Osteocyte (in vitro differentiated cells): ENCODE measurements around the gene HAVCR1. TPM values are rescaled to one million over a fixed set of nuclear protein-coding genes. Genes with fewer than 3 reads are reported as not detected.

Experiments
- DNase-seq: peaks from one replicate; pipeline ENCODE4 v3.0.0; 2021; ENCODE audit warnings: mixed read lengths; ENCODE audit not compliant: unreplicated experiment; ENCODE audit errors: extremely low spot score
- H3K27ac Mint-ChIP-seq: one replicate; pipeline ENCODE4 v1.8.0; 2021; ENCODE audit warnings: mild to moderate bottlenecking, mixed read lengths; ENCODE audit not compliant: unreplicated experiment
- H3K27me3 Mint-ChIP-seq: one replicate; pipeline ENCODE4 v1.8.0; 2021; ENCODE audit warnings: mixed read lengths; ENCODE audit not compliant: unreplicated experiment
- H3K36me3 Mint-ChIP-seq: one replicate; pipeline ENCODE4 v1.8.0; 2021; ENCODE audit warnings: mixed read lengths; ENCODE audit not compliant: unreplicated experiment
- H3K4me1 Mint-ChIP-seq: one replicate; pipeline ENCODE4 v1.8.0; 2021; ENCODE audit warnings: mixed read lengths; ENCODE audit not compliant: unreplicated experiment
- H3K4me3 Mint-ChIP-seq: one replicate; pipeline ENCODE4 v1.8.0; 2021; ENCODE audit warnings: mild to moderate bottlenecking, moderate library complexity, mixed read lengths; ENCODE audit not compliant: unreplicated experiment
- H3K9me3 Mint-ChIP-seq: one replicate; pipeline ENCODE4 v1.8.0; 2021; ENCODE audit warnings: mixed read lengths; ENCODE audit not compliant: unreplicated experiment
- total RNA-seq: library from RNA; stranded (reverse); gene quantifications from 2 replicates; pipeline ENCODE4 v1.2.1, GENCODE V29; 2021
- TF ChIP-seq, protein P1 (sequence below): fragments of 200-600 bp; sonication (generic); IDR thresholded peaks from 2 replicates; pipeline ENCODE4 v1.5.0; 2021; ENCODE audit warnings: antibody characterized with exemption, mild to moderate bottlenecking, moderate library complexity

Gene HAVCR1
- total RNA-seq, 1 donor from 2014 or later = not detected

DNA sequence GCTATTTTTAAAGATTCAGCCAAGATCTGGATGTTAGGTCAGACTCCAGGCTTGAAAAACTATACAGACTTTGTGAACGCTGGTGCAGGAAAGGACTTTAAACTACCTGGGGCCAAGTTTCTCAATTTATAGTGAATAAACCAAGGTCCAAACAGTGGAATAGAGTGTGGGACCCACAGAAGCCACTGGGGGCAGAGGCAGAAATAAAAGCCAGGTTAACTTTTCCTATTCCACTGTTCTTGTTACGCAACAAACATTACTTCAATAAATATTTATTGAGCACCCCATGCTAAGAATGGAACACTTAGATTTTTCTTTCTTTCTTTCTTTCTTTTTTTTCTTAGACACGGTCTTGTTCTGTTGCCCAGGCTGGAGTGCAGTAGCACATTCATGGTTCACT is 11.0 kb upstream of the HAVCR1 start:
- Mint-ChIP-seq H3K9me3 (no peaks in the 10 kb centered on the region), H3K27ac (no peak overlapping the region), H3K4me3 (no peak overlapping the region), H3K27me3 (peaks cover 9% of the 10 kb centered on the region), H3K36me3 (no peaks in the 10 kb centered on the region), H3K4me1 (no peaks in the 10 kb centered on the region)
- TF ChIP-seq, protein P1, sequence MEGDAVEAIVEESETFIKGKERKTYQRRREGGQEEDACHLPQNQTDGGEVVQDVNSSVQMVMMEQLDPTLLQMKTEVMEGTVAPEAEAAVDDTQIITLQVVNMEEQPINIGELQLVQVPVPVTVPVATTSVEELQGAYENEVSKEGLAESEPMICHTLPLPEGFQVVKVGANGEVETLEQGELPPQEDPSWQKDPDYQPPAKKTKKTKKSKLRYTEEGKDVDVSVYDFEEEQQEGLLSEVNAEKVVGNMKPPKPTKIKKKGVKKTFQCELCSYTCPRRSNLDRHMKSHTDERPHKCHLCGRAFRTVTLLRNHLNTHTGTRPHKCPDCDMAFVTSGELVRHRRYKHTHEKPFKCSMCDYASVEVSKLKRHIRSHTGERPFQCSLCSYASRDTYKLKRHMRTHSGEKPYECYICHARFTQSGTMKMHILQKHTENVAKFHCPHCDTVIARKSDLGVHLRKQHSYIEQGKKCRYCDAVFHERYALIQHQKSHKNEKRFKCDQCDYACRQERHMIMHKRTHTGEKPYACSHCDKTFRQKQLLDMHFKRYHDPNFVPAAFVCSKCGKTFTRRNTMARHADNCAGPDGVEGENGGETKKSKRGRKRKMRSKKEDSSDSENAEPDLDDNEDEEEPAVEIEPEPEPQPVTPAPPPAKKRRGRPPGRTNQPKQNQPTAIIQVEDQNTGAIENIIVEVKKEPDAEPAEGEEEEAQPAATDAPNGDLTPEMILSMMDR = no peak
- no peak for DNase-seq

DNA sequence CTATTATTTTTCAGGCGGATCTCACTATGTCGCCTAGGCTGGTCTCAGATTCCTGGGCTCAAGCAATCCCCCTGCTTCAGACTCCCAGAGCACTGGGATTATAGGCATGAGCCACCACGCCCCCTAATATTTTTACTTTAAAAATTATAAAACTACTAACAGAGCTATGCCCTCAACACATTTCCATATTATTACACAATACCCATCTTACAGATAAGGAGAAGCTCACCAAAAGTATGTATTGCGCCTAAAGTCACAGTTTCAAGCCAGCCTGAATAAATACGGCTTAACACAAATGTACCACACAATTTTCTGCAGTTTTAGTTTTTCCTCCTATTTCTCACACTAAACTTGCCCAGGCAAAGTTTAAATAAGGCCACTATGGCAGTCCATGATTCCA is 9.9 kb upstream of the HAVCR1 start:
- DNase-seq = no peak
- TF ChIP-seq, protein P1 = no peak
- Mint-ChIP-seq H3K9me3 (no peaks in the 10 kb centered on the region), H3K4me1 (no peaks in the 10 kb centered on the region), H3K36me3 (no peaks in the 10 kb centered on the region), H3K4me3 (no peak overlapping the region), H3K27me3 (peaks cover 9% of the 10 kb centered on the region), H3K27ac (no peak overlapping the region)

DNA sequence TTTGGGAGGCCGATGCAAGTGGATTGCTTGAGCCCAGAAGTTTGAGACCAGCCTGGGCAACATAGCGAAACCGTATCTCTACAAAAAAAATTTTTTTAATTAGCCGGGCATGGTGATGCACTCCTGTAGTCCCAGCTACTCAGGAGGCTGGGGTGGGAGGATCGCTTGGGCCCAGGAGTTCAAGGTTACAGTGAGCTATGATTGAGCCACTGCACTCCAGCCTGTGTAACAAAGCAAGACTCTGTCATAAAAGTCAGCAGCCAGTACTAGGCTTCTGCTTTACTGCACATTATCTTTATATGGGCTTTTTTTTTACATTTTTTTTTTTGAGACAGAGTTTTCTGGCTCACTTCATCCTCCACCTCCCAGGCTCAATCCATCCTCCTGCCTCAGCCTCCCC is 9.4 kb upstream of the HAVCR1 start:
- Mint-ChIP-seq H3K27me3 (peaks cover 7% of the 10 kb centered on the region), H3K27ac (no peak overlapping the region), H3K9me3 (no peaks in the 10 kb centered on the region), H3K36me3 (no peaks in the 10 kb centered on the region), H3K4me3 (no peak overlapping the region), H3K4me1 (no peaks in the 10 kb centered on the region)
- no peak for DNase-seq
- TF ChIP-seq, protein P1 = no peak

DNA sequence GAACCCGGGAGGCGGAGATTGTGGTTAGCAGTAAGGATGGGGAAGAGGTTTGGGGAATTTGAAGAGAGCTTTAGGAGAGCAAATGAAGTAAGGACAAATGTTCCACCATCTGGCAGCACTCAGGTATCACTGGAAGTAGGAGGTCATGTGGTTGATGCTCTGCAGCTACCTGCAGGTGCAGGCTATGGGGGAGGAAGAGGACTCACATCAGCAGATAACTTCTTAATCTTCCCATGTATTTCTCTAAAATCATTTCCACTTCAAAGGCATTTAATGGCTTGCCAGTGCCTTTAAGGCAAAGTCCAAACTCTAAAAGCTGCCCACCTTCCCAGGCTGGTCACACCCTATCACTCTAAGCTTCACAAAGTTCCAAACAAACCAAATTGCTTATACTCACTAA is 8.1 kb upstream of the HAVCR1 start:
- TF ChIP-seq, protein P1 = no peak
- Mint-ChIP-seq H3K4me3 (no peak overlapping the region), H3K27ac (no peak overlapping the region), H3K9me3 (no peaks in the 10 kb centered on the region), H3K4me1 (no peaks in the 10 kb centered on the region), H3K27me3 (peaks cover 7% of the 10 kb centered on the region), H3K36me3 (no peaks in the 10 kb centered on the region)
- no peak for DNase-seq

DNA sequence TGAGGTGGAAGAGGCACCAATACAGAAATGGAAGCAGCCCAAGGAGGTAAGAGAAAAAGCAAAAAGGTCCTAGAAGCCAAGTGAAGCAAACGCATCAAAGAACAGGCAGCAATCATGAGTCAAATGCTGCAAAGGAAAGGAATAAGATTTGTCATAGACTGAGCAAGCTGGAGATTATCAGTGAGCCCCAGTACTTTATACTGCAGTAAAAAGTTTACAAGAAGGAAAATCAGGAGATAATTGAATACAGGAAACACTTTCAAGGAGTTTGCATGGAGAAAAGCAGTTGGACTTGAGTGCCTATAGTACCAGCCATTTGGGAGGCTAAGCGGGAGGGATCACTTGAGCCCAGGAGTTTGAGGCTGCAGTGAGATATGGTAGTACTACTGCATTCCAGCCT is 7.2 kb upstream of the HAVCR1 start:
- no peak for DNase-seq
- Mint-ChIP-seq H3K36me3 (no peaks in the 10 kb centered on the region), H3K9me3 (no peaks in the 10 kb centered on the region), H3K27me3 (peaks cover 7% of the 10 kb centered on the region), H3K4me1 (no peaks in the 10 kb centered on the region), H3K4me3 (no peak overlapping the region), H3K27ac (no peak overlapping the region)
- TF ChIP-seq, protein P1 = no peak
